Stimulated activated CD4-positive, alpha-beta T cell treated with anti-CD3 and anti-CD28 coated beads, Interleukin-4, amount 100 ng/mL, for 48 hours (primary cell): ENCODE measurements around the gene KISS1R.
A peak's percentile ranks its signal among the peaks of the same experiment; 100 is the strongest.
"Not testable (repeated sequence)": the region's sequence is repeated elsewhere in the genome, so short reads cannot be mapped to it uniquely, and the experiment has no call there.

Experiments used
- DNase-seq, 2 donors: peaks; one replicate each; pipeline ENCODE4 v3.0.0-alpha.2; 2020; ENCODE audit warnings: low read depth in 2 of 2

KISS1R gene

DNA sequence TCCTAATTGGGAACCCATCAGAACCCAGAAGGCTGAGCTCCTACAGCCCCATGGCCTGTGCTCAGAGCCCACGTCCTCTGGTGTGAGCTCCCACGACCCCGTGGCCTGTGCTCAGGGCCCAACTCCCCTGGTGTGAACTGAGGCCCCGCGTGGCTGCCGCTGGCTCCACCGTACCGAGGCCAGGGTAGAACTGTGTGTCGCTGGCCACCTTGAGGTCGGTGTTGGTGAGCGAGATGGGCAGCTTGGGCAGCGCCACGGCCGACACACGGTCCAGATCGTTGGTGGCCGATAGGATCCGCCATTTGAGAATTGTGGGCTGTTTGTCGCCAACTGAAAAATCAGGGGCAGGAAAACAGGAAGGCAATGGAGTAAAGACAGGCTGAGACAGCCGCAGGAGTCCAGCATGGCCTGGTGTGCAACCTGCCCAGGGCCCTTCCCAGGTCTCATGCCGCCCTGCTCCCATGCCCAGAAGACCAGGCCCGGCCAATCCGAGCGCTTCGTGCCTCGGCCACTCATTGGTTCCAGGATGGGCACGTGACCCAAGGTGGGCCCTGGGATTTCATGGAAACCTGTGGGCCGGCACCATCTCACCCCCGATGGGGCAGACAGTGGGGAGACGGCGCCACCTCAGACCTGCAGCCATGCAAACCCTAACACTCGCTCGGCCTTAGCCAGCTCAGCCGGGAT, 35.6 kb upstream of the KISS1R start:
- no peak for DNase-seq

- DNase-seq = no peak
Observed at GRCh38 chr19:882871-883497, 34.1 kb upstream of the KISS1R start.

DNA sequence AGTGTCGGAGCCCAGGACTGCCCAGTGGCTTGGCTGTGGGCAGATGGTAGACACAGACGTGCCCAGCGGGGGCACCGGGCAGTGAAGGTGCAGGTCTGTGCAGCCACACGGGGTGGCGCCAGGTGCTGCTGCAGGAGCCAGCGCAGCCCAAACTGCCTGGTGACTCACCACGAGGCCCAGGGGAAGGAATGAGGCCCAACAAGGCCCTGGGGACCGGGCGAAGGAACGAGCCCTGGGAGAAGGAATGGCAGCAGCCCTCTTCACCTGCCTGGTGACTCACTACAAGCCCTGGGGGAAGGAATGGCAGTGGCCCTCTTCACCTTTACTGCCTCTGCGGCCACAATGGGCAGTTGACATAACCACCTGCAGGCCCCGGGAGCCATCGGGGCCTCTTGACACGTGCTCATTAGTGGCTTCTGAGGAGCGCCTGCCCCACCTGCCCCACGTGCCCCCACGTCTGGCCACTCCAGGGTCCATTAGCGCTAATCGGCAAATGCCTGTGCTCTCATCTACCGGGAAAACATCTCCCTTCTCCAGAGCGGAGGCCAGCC, 33.4 kb upstream of the KISS1R start:
- no peak for DNase-seq

DNA sequence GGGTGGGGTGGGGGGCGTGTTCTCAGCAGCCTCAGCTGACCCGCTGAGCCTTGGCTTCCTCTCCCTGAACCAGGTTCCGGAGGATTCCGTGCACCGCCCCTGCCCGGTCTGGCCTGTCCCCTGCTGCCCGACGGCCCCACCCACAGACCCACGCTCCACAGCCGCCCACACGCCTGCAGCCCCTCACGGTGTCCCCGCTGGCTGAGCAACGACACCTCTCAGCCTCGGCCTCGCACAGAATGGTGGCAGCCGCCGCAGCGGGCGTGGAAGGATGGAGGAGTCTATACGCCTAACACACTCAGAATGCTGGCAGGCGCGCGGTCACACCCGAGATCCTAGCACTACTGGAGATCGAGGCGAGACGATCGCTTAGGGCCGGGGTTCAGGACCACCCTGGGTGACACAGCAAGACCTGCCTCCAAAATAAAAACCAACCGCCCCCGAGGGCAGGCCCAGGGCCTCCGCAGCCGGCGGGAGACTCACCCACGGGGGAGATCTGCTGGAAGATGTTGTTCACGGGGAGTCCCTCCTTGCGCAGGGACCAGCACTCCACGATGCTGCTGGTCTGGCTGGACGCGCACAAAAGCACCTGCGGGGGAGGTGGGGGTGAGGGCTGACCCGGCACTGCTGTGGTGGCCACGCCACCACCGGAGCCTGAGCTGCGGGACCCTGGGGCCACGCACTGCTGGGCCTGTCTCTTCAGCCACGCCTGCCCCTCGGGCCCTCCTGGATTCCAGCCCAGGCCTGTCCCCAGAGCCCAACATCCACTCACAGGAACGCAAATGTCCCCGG, 32.5 kb upstream of the KISS1R start:
- no peak for DNase-seq

GRCh38 chr19:885536-886224, 31.5 kb upstream of the KISS1R start:
- no peak for DNase-seq

- no peak for DNase-seq
Observed at GRCh38 chr19:887072-887471, 30.1 kb upstream of the KISS1R start.

DNA sequence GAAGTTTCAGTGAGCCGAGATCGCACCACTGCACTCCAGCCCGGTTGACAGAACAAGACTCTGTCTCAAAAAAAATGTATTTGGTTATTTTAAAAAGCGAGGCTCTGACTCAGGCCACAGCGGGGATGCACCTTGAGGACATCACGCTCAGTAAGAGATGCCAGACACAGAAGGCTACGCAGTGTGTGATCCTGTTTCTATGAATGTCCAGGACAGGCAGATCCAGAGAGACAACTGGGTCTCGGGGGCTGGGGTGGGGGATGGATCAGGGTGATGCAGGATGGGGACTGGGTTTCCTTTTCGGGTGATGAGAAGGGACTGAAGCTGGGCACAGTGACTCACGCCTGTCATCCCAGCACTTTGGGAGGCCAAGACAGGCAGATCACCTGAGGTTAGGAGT, 29.5 kb upstream of the KISS1R start:
- no peak for DNase-seq

GRCh38 chr19:888581-889385, 28.4 kb upstream of the KISS1R start:
- DNase-seq = no peak

DNA sequence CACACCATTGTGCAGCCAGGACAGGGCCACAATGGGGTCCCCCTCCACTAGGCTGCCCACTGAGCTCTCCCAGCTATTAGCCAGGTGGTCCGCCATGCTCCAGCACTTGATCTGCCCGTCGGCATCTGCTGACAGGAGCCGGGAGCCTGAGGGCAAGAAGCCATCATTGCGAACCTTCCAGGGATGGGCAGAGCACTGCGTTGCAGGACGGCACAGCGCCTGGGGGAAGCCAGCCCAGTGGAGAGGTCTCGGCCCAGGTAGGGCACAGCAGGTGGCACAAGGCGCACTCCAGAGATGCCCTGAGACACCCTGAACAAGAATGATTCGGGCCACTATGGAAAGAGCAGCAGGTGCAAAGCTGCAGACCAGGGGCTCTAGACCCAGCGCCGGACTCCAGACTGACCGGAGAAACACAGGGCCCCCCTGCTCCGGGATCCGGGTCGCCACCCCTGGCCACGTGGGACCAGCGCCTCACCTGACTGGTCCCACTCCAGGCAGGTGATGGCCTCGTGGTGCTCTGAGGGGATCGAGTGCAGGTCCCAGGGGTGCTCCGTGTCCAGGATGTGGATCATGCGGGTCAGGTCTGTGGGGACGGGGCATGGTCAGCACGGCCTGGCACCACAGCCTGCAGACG, 27.4 kb upstream of the KISS1R start:
- no peak for DNase-seq

GRCh38 chr19:890831-891230, 26.3 kb upstream of the KISS1R start:
- DNase-seq = no peak

GRCh38 chr19:891421-892200, 25.5 kb upstream of the KISS1R start:
- DNase-seq = not testable (repeated sequence)

DNA sequence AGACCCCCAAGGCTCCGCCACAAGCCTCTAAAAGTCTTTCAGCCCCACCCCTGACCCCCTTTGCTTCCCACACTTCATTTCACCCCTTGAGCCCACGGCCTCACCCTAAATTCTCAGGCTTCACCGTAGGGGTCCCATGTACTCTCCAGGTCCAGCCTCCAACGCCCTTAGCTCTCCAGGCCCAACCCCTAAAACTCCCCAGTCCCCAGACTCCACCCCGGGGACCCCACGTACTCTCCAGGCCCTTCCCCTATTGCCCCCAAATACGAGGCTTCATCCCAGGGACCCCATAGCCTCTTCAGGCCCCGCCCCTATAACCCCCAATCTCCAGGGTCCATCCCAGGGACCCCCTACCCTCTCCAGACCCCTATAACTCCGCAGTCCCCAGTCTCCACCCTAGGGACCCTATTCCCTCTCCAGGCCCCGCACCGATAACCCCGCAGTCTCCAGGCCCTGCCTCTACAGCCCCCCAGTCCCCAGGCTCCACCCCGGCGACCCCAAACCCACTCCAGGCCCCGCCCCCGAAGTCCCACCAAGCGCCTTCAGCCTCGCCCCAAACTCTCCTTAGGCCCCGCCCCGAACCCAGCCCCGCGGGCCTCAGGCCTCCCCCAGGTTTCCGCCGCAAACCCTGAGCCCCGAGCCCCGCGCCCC, 24.8 kb upstream of the KISS1R start:
- DNase-seq = no peak

GRCh38 chr19:892894-893689, 24.0 kb upstream of the KISS1R start, which contains the start of the genes MED16 and RNU6-9:
Gene MED16 (minus strand): TSS chr19:893187. CDS start chr19:891131, 2,056 bp downstream.
Gene RNU6-9 (plus strand): TSS chr19:893484.
- peak; percentile 79 to 85 for DNase-seq

DNA sequence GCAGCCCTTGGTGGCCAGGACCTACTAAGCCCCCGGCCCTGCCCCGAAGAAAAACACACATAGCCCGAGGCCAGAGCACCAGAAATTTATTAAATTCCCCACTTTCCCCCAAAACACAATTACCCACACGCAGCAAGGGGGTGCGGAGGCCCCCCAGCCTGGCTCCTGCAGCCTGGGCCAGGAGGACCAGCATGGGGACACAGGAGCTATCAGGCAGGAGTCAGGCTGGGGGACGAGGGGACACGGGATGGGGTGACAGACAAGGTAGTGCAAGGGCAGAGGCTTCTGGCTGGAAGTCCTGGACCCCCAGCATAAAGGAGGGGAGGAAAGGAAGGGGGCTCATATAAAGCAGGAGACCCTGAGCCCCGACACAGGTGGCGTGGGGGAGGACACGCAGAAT, 20.7 kb upstream of the KISS1R start:
- no peak for DNase-seq

- no peak for DNase-seq
Observed at GRCh38 chr19:896999-897398, 20.1 kb upstream of the KISS1R start.

DNA sequence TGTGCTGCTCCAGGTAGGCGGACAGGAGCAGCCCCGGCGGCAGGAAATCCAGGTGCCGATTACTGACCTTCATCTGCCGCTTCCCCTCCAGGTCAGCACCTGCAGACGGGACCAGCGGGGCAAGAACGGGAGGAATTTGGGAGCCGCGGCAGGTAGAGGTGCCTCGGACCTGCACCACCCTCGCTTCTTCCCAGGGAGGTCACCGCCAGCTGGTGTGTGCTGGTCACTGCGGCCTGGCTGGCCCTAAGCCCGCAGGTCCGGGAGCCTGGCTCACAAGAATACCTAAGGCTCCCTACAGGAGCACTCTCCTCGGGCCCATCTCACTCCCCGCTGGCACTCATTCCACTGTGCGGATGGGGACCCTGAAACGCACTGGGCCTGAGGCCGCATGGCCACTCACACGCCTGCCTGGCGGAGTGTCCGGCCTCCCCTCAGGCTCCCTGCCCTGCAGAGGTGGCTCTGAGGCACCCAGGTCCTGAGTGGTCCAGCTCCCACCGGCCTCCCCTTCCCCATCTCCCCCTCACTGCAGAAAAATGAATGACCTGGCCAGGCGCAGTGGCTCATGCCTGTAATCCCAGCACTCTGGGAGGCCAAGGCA, 19.6 kb upstream of the KISS1R start:
- DNase-seq = no peak

DNA sequence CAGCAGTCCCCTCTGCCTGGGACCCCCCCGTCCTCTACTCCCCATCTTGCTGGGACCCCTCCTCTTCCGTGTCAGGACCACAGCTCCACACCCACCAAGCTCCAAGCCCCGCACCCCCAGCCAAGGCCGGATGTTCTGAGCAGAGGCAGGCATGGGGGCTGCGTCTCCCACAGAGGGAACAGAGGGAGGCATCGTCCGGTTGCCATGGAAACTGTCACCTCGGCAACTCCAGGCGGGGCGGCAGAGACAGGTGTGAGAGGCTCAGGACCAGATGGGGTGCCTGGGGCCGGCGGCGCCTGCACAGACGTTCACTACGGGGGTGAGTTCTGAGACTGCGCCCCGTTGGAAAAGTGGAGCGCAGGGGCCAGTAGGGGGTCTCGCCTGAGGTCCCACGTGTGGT, 18.5 kb upstream of the KISS1R start:
- DNase-seq = no peak
